ENCODE results near the gene VSIR.
A peak's percentile ranks its signal among the peaks of the same experiment; 100 is the strongest.

The VSIR gene

DNA sequence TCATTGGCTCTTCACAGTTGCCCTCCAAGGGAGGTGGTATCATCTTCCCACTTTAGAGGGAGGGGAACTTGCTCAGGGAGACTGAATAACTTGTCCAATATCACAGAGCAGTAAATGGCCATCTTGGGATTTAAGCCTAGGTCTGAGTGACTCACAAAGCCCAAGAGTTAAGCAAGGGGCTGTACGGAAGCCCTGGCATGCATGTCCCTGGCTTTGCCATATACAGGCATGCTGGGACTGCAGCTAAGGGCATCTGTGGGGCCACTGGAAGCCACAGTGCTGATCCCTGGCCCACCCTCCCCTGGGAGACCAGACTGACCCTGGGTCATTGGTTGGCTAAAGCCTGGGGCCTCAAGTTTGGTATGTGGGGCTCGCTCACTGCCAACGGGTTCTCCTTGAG is 3.1 kb downstream of the VSIR start:
- no peak for DNase-seq (ENCODE audit: extremely low read depth, low read depth)

DNA sequence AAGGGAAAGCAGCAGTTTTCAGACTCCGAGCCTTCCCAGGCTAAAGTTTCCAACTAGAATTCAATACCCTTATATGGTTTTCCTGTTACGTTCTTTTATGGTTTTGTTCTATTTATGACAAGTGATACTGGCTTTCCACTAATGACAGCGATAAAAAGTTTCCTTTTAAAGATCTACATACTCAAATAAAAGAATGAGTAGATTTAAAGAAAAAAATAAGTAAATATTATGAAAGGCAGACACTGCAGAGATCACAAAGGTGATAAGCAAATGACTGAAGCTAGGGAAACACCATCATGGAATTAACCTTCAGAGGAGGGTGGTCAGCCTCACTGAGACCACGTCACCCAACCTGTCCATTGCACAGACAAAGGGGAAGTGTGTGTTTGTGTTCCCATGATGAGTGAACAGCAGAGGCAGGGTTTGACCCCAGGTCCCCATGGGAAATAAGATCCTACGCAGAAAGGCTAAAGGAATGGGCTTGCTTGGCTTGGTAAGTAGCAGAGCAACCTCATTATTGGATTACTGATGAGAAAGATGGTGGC is 4.0 kb downstream of the VSIR start:
- DNase-seq (ENCODE audit: extremely low read depth, low read depth) = no peak
- TF ChIP-seq, protein P1, sequence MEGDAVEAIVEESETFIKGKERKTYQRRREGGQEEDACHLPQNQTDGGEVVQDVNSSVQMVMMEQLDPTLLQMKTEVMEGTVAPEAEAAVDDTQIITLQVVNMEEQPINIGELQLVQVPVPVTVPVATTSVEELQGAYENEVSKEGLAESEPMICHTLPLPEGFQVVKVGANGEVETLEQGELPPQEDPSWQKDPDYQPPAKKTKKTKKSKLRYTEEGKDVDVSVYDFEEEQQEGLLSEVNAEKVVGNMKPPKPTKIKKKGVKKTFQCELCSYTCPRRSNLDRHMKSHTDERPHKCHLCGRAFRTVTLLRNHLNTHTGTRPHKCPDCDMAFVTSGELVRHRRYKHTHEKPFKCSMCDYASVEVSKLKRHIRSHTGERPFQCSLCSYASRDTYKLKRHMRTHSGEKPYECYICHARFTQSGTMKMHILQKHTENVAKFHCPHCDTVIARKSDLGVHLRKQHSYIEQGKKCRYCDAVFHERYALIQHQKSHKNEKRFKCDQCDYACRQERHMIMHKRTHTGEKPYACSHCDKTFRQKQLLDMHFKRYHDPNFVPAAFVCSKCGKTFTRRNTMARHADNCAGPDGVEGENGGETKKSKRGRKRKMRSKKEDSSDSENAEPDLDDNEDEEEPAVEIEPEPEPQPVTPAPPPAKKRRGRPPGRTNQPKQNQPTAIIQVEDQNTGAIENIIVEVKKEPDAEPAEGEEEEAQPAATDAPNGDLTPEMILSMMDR (IDR thresholded peaks at IDR 0.05; ENCODE audit: low read depth, low read length, missing control alignments) = no peak
- H3K4me3 ChIP-seq (replicated peaks; ENCODE audit: low read depth, low read length) = no peak overlapping the region

More for the DNA sequence above, 3.1 kb downstream of the VSIR start:
- TF ChIP-seq, protein P1 (IDR thresholded peaks at IDR 0.05; ENCODE audit: low read depth, low read length, missing control alignments) = no peak
- no peak overlapping the region for H3K4me3 ChIP-seq (replicated peaks; ENCODE audit: low read depth, low read length)

DNA sequence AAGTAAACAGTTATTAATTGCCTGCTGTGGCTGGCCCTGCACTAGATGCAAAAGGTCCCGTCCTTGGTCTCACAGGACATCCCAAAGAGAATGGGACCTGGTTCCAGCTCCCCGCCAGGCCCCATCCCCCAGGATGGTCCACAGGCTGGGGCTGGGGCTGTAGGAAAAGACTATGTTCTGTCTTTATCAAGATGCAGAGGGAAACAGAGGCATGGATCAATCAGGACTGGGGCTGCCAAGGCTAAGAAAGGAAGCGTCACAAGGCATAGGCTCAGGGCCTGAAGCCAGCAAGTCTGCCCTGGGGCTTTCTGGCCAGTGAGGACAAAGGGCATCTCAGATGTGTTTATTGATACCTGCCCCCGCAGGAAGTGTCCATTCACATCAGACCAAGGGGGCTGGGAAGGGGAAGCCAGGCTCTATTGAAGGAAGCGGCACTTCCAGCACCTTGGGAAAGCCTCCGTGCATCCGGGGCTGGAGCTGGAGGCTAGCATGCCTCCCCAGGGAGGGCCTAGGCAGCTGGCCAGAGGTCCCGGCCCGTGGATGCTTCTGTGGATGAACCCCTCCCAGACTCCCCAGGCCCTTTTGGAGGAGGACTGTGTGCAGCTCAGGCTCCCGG is 5.8 kb downstream of the VSIR start:
- no peak overlapping the region for H3K4me3 ChIP-seq (replicated peaks; ENCODE audit: low read depth, low read length)
- TF ChIP-seq, protein P1 (IDR thresholded peaks at IDR 0.05; ENCODE audit: low read depth, low read length, missing control alignments) = no peak
- DNase-seq (ENCODE audit: extremely low read depth, low read depth) = no peak

DNA sequence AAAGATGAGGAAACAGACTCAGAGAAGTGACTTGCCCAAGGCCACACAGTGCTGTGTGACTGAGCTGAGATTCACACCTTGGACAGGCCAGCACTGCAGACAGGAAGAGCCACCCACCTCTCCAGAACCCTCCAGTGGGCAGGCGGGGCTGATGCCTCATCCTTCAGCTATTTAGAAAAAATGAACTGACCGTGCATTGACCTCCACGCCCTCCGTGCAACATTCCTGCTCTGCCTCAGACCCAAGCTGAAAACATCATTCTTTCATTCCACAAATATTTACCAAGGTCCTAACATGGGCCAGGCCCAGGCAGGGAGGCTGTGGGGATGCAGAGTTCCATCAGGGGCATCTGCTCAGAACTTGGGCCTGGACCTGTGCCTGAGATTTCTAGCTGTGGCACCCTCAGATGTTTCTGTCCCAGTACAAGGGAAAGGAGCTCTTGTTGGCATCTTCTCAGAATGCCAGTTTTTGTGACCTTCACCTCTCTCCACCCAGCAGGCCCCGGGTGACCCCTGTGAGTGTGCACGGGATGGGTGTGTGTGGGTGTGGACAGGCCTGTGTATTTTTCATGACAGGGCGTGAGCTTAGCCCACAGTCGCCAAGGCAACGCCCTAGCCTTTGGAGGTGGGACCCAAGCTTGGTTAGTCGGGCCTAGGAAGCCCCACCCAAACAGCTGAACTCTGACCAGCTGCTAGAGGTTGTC is 6.5 kb downstream of the VSIR start:
- H3K4me3 ChIP-seq (replicated peaks; ENCODE audit: low read depth, low read length) = no peak overlapping the region
- TF ChIP-seq, protein P1 (IDR thresholded peaks at IDR 0.05; ENCODE audit: low read depth, low read length, missing control alignments) = no peak
- peak; percentile 87 for DNase-seq (ENCODE audit: extremely low read depth, low read depth)

DNA sequence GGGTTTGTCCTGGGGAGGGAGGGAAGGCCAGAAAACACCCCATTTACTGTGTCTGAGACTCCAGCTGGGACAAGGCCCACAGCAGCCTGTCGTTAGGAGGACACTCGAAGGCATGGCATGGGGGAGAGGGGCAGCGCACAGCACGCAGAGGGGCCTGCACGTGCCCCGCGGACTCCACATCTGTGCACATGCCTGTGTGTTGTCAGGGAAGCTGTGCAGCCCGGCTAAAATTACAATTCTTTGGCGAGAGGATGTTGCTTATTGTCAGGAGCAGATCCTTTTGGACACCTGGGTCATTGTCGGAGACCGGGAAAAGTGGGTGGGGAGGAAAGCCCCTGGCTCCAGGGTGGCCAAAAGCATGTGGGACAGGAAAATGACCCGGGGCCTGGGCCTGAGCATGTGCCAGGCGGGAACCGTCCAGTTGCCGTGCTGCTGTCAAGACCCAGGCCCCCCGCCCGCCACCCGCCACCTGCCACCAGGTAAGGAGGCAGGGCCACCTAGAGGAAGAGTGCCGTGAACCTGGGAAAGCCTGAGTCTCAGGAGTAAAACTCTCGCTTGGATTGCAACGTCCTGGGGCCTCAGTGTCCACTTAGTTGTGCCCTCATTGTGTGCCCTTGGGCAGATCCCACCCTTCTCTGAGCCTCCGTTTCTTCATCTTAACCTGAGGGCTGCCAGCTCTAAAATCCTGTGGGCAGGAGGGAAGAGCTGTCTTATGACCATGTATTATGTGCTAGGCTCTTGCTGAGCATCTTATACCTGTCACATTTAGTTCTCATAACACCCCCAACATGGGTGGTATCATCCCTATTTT is 7.2 kb downstream of the VSIR start:
- DNase-seq (ENCODE audit: extremely low read depth, low read depth) = no peak
- TF ChIP-seq, protein P1 (IDR thresholded peaks at IDR 0.05; ENCODE audit: low read depth, low read length, missing control alignments) = no peak
- no peak overlapping the region for H3K4me3 ChIP-seq (replicated peaks; ENCODE audit: low read depth, low read length)

DNA sequence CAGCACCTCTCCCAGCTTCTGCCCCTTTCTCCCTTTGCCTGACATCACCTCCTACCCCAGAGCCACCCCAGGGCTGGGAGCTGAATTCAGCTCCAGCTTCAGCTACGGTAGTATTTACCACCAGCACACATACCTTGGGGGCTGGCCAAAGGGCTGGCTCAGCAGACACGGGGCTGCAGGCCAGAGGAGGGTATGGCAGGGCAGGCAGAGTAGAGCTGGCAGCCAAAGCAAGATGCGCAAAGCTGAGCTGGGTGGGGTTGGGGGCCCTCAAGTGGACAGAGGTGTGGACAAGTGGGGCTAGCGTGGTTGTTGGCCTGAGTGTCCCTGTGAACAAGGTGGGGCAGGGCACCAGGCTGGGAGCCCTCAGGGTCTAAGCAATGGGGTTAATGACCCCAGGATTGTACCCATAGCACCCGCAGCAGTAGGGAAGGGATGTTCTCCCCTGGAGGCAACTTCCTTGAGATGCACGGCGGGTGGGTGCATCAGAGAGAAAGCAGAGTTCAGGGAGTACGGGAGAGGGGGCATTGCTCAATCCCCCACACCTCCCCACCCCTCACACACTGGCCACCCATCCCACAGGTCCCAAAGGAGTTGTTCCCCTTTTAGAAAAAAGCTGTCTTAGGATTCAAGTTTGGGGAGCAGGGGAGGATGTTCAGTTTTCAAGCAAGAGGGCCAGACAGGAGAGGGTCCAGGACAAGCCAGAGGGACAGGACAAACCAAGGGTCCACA is 8.0 kb downstream of the VSIR start:
- DNase-seq (ENCODE audit: extremely low read depth, low read depth) = no peak
- no peak overlapping the region for H3K4me3 ChIP-seq (replicated peaks; ENCODE audit: low read depth, low read length)
- TF ChIP-seq, protein P1 (IDR thresholded peaks at IDR 0.05; ENCODE audit: low read depth, low read length, missing control alignments) = no peak
